ENCODE measurements around the gene CEP131. TPM values are rescaled to one million over a fixed set of nuclear protein-coding genes. Genes with fewer than 3 reads are reported as not detected.

CEP131 gene
- total and polyA plus RNA-seq, 2 donors (not counting 3 experiments of a cell fraction or from before 2014, with no cell fraction given): 5.3 to 17.9 TPM

DNA sequence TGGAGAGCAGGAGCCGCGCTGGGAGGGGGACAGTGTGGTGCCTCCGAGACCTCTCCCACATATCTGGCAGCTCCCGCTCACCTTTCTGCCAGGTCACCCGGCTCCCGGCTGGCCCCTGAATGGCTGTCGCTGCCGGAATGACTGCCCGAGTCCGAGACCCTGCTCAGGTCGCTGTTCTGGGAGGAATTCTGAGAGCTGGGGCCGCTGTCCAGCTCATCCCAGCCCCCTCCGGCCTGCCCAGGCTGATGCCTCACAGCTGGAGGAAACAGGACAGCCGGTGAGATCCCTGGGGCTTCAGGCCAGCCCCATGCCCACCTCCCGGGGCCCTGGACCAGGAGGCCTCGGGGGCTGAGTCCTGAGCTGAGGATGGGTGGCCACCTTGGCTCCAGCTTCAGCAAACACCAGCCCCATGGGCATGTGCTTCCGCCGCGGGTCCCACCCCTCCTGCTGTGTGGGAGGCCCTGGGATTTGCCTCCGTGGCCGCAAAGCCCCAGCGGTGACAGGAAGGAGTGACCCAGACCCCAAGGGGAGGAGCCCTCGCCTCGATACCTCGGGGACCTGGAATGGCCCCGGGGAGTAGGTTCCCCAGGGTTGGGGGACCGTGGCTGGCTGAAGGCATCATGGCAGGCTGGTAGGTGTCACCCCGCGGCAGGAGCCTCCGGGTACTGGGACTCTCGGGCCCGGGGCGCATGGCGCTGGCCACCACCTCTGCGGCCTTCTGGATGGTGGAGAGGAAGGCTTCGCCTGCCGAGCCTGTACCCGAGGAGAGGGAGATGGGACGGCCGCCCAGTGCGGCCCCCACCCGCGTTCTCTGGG is 9.2 kb upstream of the CEP131 start:
- intact Hi-C loops (cut with micrococcal nuclease) (no loop called here), dilution Hi-C loops (cut with MboI; ENCODE audit: extremely low pct_ligation_motif_present, low sequenced_read_pairs) (no loop called here)
- H3K9me1 ChIP-seq (replicated peaks; ENCODE audit: control insufficient read depth, extremely low read depth, insufficient read depth, low read length): no peaks in the 10 kb centered on the region
- no peaks in the 10 kb centered on the region for H3K79me2 ChIP-seq (ENCODE audit: control insufficient read depth, insufficient read depth, low read length)
- no peak overlapping the region for H2AFZ ChIP-seq (ENCODE audit: low read depth, low read length)
- no peaks in the 10 kb centered on the region for H3K4me1 ChIP-seq (ENCODE audit: control insufficient read depth, extremely low read depth, insufficient read depth, low read length)
- ChIA-PET CTCF (interaction anchor here (1.2 kb wide), 2 partner anchors 9 to 89 kb away, joined by 3 read pairs; partner anchors contain the start of gene CEP131), POLR2A (interaction anchor here (0.6 kb wide), 1 partner anchor 129 kb away, joined by 4 read pairs; no protein-coding TSS in a partner anchor)
- H3K27me3 ChIP-seq (ENCODE audit: control insufficient read depth in 2 of 2, insufficient read depth in 2 of 2, low read length in 2 of 2): no peaks in the 10 kb centered on the region
- TF ChIP-seq POLR2A (IDR thresholded peaks at IDR 0.05; ENCODE audit: low read depth, low read length): no peak
- no peak for TF ChIP-seq MYC (IDR thresholded peaks at IDR 0.05; ENCODE audit: low read depth, low read length)
- TF ChIP-seq GATA2 (IDR thresholded peaks at IDR 0.05; ENCODE audit: insufficient read depth, insufficient read length, low read depth, low read length): no peak
- TF ChIP-seq, protein P1, sequence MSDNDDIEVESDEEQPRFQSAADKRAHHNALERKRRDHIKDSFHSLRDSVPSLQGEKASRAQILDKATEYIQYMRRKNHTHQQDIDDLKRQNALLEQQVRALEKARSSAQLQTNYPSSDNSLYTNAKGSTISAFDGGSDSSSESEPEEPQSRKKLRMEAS (IDR thresholded peaks at IDR 0.05; ENCODE audit: insufficient read depth, insufficient read length): no peak
- no peak for TF ChIP-seq JUN (IDR thresholded peaks at IDR 0.05; ENCODE audit: borderline replicate concordance, insufficient read depth, insufficient read length, low read depth)
- TF ChIP-seq, protein P2, sequence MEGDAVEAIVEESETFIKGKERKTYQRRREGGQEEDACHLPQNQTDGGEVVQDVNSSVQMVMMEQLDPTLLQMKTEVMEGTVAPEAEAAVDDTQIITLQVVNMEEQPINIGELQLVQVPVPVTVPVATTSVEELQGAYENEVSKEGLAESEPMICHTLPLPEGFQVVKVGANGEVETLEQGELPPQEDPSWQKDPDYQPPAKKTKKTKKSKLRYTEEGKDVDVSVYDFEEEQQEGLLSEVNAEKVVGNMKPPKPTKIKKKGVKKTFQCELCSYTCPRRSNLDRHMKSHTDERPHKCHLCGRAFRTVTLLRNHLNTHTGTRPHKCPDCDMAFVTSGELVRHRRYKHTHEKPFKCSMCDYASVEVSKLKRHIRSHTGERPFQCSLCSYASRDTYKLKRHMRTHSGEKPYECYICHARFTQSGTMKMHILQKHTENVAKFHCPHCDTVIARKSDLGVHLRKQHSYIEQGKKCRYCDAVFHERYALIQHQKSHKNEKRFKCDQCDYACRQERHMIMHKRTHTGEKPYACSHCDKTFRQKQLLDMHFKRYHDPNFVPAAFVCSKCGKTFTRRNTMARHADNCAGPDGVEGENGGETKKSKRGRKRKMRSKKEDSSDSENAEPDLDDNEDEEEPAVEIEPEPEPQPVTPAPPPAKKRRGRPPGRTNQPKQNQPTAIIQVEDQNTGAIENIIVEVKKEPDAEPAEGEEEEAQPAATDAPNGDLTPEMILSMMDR (IDR thresholded peaks at IDR 0.05; ENCODE audit: extremely low read depth in 1 of 2, insufficient read depth in 1 of 2, low read depth in 1 of 2, low read length in 2 of 2): no peak
- no peak for TF ChIP-seq POLR2AphosphoS5 (IDR thresholded peaks at IDR 0.05; ENCODE audit: insufficient read depth, low read depth, low read length)
- no peak for TF ChIP-seq EZH2 (IDR thresholded peaks at IDR 0.05; ENCODE audit: borderline replicate concordance, low read depth, low read length, severe bottlenecking)
- TF ChIP-seq FOS (IDR thresholded peaks at IDR 0.05; ENCODE audit: borderline replicate concordance, insufficient read depth, low read length): no peak
- H3K27ac ChIP-seq (ENCODE audit: insufficient read depth, low read depth, low read length): no peak overlapping the region
- no peak for DNase-seq (ENCODE audit: low read depth, low spot score)
- H3K4me2 ChIP-seq (ENCODE audit: insufficient read depth, low read length): no peak overlapping the region
- no peak overlapping the region for H3K9ac ChIP-seq (replicated peaks; ENCODE audit: extremely low read depth, insufficient read depth, low read length)
- H3K36me3 ChIP-seq (ENCODE audit: control insufficient read depth in 2 of 2, extremely low read depth in 1 of 2, insufficient read depth in 2 of 2, low read length in 2 of 2): peaks cover 0 to 41% of the 10 kb centered on the region in 2 experiments
- no peaks in the 10 kb centered on the region for H4K20me1 ChIP-seq (replicated peaks; ENCODE audit: control insufficient read depth, extremely low read depth, insufficient read depth, low read length)
- no peak for FAIRE-seq
- no peaks in the 10 kb centered on the region for H3K9me3 ChIP-seq (replicated peaks; ENCODE audit: control insufficient read depth, insufficient read depth, low read length)
- no peak overlapping the region for H3K4me3 ChIP-seq (replicated peaks in 1 of 3; ENCODE audit: insufficient read depth in 1 of 3, low read depth in 1 of 3, low read length in 3 of 3)
- no TSS peak for BruUV-seq (replicated peaks)
